Neural cell (in vitro differentiated cells): ENCODE results near the gene DGKG.

Experiments
- CTCF ChIP-seq: fragments of 450-650 bp; IDR thresholded peaks from 2 replicates; pipeline ENCODE4 v1.5.1; 2014; ENCODE audit warnings: antibody characterized with exemption, mild to moderate bottlenecking, moderate library complexity; ENCODE audit not compliant: poor library complexity, severe bottlenecking
- EZH2 ChIP-seq: fragments of 200-600, 300-800 bp; shearing (Covaris generic), sonication (generic); IDR thresholded peaks from 2 replicates; pipeline ENCODE4 v1.6.1; 2014; ENCODE audit warnings: antibody characterized with exemption, low read length, borderline replicate concordance, mild to moderate bottlenecking; ENCODE audit not compliant: insufficient read depth, poor library complexity, severe bottlenecking
- MXI1 ChIP-seq: fragments of 450-650 bp; conservative IDR thresholded peaks from 2 replicates; pipeline ENCODE4 v1.6.1; 2014; ENCODE audit warnings: antibody characterized with exemption, mild to moderate bottlenecking; ENCODE audit not compliant: poor library complexity, severe bottlenecking
- POLR2AphosphoS5 ChIP-seq: IDR thresholded peaks from 2 replicates; pipeline ENCODE4 v1.6.1; 2012
- REST ChIP-seq: IDR thresholded peaks from 2 replicates; pipeline ENCODE4 v1.6.1; 2012; ENCODE audit warnings: borderline replicate concordance
- TAF1 ChIP-seq: IDR thresholded peaks from 2 replicates; pipeline ENCODE4 v1.6.1; 2012; ENCODE audit warnings: low read depth

- TF ChIP-seq REST = no peak
- TF ChIP-seq CTCF = no peak
- TF ChIP-seq TAF1 = no peak
- no peak for TF ChIP-seq POLR2AphosphoS5
- no peak for TF ChIP-seq MXI1
- TF ChIP-seq EZH2 = no peak
These were observed 6.7 kb upstream of the DGKG start for GRCh38 chr3:186368717-186369116.
